ENCODE data around the gene CTDSP2.

Gene CTDSP2

DNA sequence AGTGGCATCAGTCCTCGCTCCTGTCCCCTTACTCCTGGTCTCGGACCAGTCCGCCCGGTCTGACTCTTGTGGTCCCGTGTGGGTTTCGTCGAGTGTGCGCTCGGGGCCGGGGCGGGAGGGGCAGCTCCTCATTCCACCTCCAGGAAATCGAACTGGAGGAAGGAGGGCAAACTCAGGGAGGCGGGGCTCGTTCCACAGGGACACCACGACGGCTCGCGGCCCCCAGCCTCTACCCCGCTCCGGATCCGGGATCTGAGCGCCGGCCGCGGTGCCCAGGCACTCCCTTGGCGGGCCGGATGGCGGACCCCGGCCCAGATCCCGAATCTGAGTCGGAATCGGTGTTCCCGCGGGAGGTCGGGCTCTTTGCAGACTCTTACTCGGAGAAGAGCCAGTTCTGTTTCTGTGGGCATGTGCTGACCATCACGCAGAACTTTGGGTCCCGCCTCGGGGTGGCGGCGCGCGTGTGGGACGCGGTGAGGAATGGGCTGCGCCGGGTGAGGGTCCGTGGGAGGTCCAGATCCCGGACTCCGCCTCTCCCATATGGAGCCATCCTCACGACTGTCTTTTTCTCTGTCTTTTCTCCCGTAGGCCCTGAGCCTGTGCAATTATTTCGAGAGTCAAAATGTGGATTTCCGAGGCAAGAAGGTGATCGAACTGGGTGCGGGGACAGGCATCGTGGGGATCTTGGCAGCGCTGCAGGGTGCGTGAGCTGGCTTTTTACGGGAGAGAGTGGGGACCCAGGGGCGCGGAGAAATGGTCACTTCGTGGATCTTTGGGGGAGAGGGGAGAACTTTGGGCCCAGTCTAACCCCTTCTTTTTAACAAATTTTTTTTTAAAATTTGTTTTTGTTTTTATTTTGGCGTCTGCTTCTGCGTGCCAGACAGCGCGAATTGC is 73.9 kb downstream of the CTDSP2 start, which contains the start of gene EEF1AKMT3:
TSS of gene EEF1AKMT3 (plus strand) at position 186 of the 894 bp plus-strand sequence. CDS start at position 297, 111 bp downstream.
- peaks cover 28% of the 10 kb centered on the region for H3K36me3 Mint-ChIP-seq (ENCODE audit: low read depth)
- peak within 1 kb of the TSS; percentile 92 to 97 (median 93) for H3K27ac Mint-ChIP-seq
- no peak for TF ChIP-seq CTCF (IDR thresholded peaks at IDR 0.05; ENCODE audit: unreplicated experiment in 3 of 3)
- peaks cover 19% of the 10 kb centered on the region for H3K27me3 Mint-ChIP-seq (ENCODE audit: low read depth)
- no peaks in the 10 kb centered on the region for H3K9me3 Mint-ChIP-seq
- peak within 1 kb of the TSS; percentile 89 to 97 (median 97) for H3K4me3 Mint-ChIP-seq
- H3K4me1 Mint-ChIP-seq: peaks cover 25% of the 10 kb centered on the region

GRCh38 chr12:57771873-57772428 is 74.6 kb downstream of the CTDSP2 start, which contains the start of gene METTL1:
Gene METTL1 (minus strand): TSS chr12:57772105. CDS start chr12:57772083, 22 bp downstream.
- Mint-ChIP-seq H3K4me3 (peak within 1 kb of the TSS; percentile 89 to 97 (median 97)), H3K9me3 (no peaks in the 10 kb centered on the region), H3K27ac (peak within 1 kb of the TSS; percentile 92 to 97 (median 93)), H3K27me3 (ENCODE audit: low read depth) (peaks cover 26% of the 10 kb centered on the region), H3K4me1 (peaks cover 26% of the 10 kb centered on the region), H3K36me3 (ENCODE audit: low read depth) (peaks cover 28% of the 10 kb centered on the region)
- no peak for TF ChIP-seq CTCF (IDR thresholded peaks at IDR 0.05; ENCODE audit: unreplicated experiment in 3 of 3)

DNA sequence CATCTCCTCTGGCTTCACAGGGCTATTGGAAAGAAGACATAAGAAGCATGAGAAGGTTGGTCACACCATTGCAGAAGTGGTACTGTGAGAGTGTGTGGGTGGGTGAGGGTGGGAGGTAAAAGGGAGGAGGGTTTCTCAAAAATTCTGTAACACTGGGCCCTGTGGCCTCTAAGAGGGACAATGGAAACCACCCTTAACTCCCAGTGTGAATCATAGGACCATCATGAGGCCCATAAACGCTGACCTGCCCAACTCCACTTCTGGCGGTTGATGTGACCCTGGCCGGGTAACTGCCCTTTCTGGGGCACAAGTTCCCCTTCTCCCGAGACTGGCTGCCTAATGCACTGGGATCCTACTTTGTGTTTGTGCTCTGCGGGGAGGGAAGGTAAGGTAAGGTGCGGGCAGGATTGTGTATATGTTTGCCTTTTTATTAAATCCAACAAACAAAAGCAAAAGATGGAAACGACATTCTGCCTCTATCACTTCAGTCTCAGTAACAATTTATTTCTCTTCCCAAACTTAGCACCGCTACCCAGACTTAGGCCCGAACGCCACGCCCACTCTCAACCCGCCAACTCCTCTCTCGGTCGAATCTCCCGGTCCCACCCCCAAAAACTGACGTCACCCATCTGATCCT is 75.2 kb downstream of the CTDSP2 start:
- H3K4me3 Mint-ChIP-seq: peak overlapping the region; percentile 89 to 97 (median 97)
- H3K4me1 Mint-ChIP-seq: peaks cover 32% of the 10 kb centered on the region
- peaks cover 32% of the 10 kb centered on the region for H3K27me3 Mint-ChIP-seq (ENCODE audit: low read depth)
- H3K36me3 Mint-ChIP-seq (ENCODE audit: low read depth): peaks cover 28% of the 10 kb centered on the region
- H3K27ac Mint-ChIP-seq: peak overlapping the region; percentile 92 to 97 (median 93)
- no peak for TF ChIP-seq CTCF (IDR thresholded peaks at IDR 0.05; ENCODE audit: unreplicated experiment in 3 of 3)
- no peaks in the 10 kb centered on the region for H3K9me3 Mint-ChIP-seq

GRCh38 chr12:57770734-57771133 is 75.8 kb downstream of the CTDSP2 start:
- H3K27ac Mint-ChIP-seq: peak overlapping the region in 2 of 3 experiments; percentile 25 to 58
- H3K4me3 Mint-ChIP-seq: peak overlapping the region; percentile 43 to 69 (median 68)
- H3K27me3 Mint-ChIP-seq (ENCODE audit: low read depth): peaks cover 38% of the 10 kb centered on the region
- H3K4me1 Mint-ChIP-seq: peaks cover 35% of the 10 kb centered on the region
- no peaks in the 10 kb centered on the region for H3K9me3 Mint-ChIP-seq
- peaks cover 23% of the 10 kb centered on the region for H3K36me3 Mint-ChIP-seq (ENCODE audit: low read depth)
- TF ChIP-seq CTCF (IDR thresholded peaks at IDR 0.05; ENCODE audit: unreplicated experiment in 3 of 3): no peak
